ENCODE data around the gene SCEL.

Gene SCEL

DNA sequence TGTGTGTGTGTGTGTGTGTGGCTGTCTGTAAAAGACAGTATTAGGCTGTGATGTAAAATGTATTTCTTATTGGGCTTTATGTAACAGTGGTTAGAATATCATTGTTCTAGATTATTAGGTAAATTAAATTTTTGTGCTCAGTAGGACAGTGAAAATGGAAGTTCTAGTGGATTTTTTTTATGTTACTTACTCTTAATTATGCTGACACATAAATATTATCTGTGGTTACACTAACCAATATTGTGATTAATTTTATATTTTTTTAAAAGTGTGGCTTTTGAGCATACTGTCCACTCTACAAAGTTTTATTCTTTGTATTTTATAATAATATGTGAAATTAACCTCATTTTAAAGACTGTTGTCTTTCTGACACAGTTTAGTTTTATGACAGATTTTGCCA, 80.5 kb downstream of the SCEL start:
- Histone ChIP-seq H3K79me2 (ENCODE audit: low read length) (no peaks in the 10 kb centered on the region), H3K4me3 (ENCODE audit: low read length) (no peak overlapping the region), H3K27ac (ENCODE audit: low read length) (no peak overlapping the region), H3K36me3 (replicated peaks; ENCODE audit: low read depth, low read length) (no peaks in the 10 kb centered on the region), H3K27me3 (ENCODE audit: low read depth, low read length) (no peaks in the 10 kb centered on the region), H3K4me2 (ENCODE audit: low read length) (no peak overlapping the region), H4K20me1 (ENCODE audit: insufficient read depth, low read length) (no peaks in the 10 kb centered on the region), H3K9ac (ENCODE audit: low read length) (no peak overlapping the region), H3K4me1 (ENCODE audit: low read length) (no peaks in the 10 kb centered on the region), H2AFZ (ENCODE audit: low read depth, low read length) (no peak overlapping the region), H3K9me3 (ENCODE audit: insufficient read depth, low read length) (no peaks in the 10 kb centered on the region)
- TF ChIP-seq EZH2phosphoT487 (IDR thresholded peaks at IDR 0.05; ENCODE audit: low read depth) (no peak), CTCF (IDR thresholded peaks at IDR 0.05; ENCODE audit: low read depth, low read length) (no peak)

- Histone ChIP-seq H3K4me1 (ENCODE audit: low read length) (no peaks in the 10 kb centered on the region), H3K27ac (ENCODE audit: low read length) (no peak overlapping the region), H3K79me2 (ENCODE audit: low read length) (no peaks in the 10 kb centered on the region), H4K20me1 (ENCODE audit: insufficient read depth, low read length) (no peaks in the 10 kb centered on the region), H3K9ac (ENCODE audit: low read length) (no peak overlapping the region), H2AFZ (ENCODE audit: low read depth, low read length) (no peak overlapping the region), H3K4me2 (ENCODE audit: low read length) (no peak overlapping the region), H3K27me3 (ENCODE audit: low read depth, low read length) (no peaks in the 10 kb centered on the region), H3K9me3 (ENCODE audit: insufficient read depth, low read length) (no peaks in the 10 kb centered on the region), H3K36me3 (replicated peaks; ENCODE audit: low read depth, low read length) (no peaks in the 10 kb centered on the region), H3K4me3 (ENCODE audit: low read length) (no peak overlapping the region)
- TF ChIP-seq CTCF (IDR thresholded peaks at IDR 0.05; ENCODE audit: low read depth, low read length) (no peak), EZH2phosphoT487 (IDR thresholded peaks at IDR 0.05; ENCODE audit: low read depth) (no peak)
Observed at GRCh38 chr13:77619655-77620054, 84.1 kb downstream of the SCEL start.

DNA sequence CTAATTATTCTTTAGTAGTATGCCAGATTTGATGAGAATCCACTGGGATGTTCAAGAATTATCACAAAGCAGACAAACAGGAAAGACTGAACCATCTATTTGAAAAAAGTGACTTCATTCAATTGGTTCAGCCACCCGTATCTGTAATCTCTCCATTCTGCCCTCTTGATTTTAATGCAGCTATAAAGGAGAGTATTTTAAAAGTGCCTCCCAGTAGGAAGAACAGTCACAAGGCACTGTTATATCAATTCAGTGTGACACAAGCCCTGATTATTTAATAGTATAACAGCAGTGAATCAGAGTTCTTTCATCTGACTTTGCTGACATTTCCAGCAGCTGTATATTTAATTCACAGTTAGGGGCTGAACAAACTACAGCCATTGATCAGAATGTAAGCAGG, 84.6 kb downstream of the SCEL start:
- no peaks in the 10 kb centered on the region for H4K20me1 ChIP-seq (ENCODE audit: insufficient read depth, low read length)
- H3K27ac ChIP-seq (ENCODE audit: low read length) = no peak overlapping the region
- no peaks in the 10 kb centered on the region for H3K9me3 ChIP-seq (ENCODE audit: insufficient read depth, low read length)
- no peaks in the 10 kb centered on the region for H3K4me1 ChIP-seq (ENCODE audit: low read length)
- no peaks in the 10 kb centered on the region for H3K27me3 ChIP-seq (ENCODE audit: low read depth, low read length)
- TF ChIP-seq EZH2phosphoT487 (IDR thresholded peaks at IDR 0.05; ENCODE audit: low read depth) (no peak), CTCF (IDR thresholded peaks at IDR 0.05; ENCODE audit: low read depth, low read length) (no peak)
- H3K79me2 ChIP-seq (ENCODE audit: low read length) = no peaks in the 10 kb centered on the region
- no peak overlapping the region for H3K4me2 ChIP-seq (ENCODE audit: low read length)
- H3K4me3 ChIP-seq (ENCODE audit: low read length) = no peak overlapping the region
- no peaks in the 10 kb centered on the region for H3K36me3 ChIP-seq (replicated peaks; ENCODE audit: low read depth, low read length)
- no peak overlapping the region for H3K9ac ChIP-seq (ENCODE audit: low read length)
- H2AFZ ChIP-seq (ENCODE audit: low read depth, low read length) = no peak overlapping the region

DNA sequence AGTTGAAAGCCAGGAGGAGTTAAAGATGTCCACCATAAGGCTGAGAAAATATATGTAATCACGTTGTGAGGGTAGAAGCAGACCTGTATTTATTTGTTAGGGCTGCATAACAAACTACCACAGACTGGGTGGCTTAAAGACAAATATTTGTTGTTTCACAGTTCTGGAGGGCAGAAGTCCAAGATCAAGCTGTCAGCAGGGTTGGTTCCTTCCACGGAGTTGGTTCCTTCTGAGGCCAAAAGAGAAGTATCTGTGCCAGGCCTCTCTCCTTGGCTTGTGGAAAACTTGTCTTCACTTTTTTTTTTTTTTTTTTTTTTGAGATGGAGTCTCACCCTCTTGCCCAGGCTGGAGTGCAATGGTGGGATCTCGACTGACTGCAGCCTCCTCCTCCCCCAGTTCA, 88.3 kb downstream of the SCEL start:
- Histone ChIP-seq H3K4me1 (ENCODE audit: low read length) (no peaks in the 10 kb centered on the region), H3K27ac (ENCODE audit: low read length) (no peak overlapping the region), H3K9ac (ENCODE audit: low read length) (no peak overlapping the region), H3K9me3 (ENCODE audit: insufficient read depth, low read length) (no peaks in the 10 kb centered on the region), H3K4me2 (ENCODE audit: low read length) (no peak overlapping the region), H2AFZ (ENCODE audit: low read depth, low read length) (no peak overlapping the region), H4K20me1 (ENCODE audit: insufficient read depth, low read length) (no peaks in the 10 kb centered on the region), H3K4me3 (ENCODE audit: low read length) (no peak overlapping the region), H3K36me3 (replicated peaks; ENCODE audit: low read depth, low read length) (no peaks in the 10 kb centered on the region), H3K79me2 (ENCODE audit: low read length) (no peaks in the 10 kb centered on the region), H3K27me3 (ENCODE audit: low read depth, low read length) (no peaks in the 10 kb centered on the region)
- no peak for TF ChIP-seq EZH2phosphoT487 (IDR thresholded peaks at IDR 0.05; ENCODE audit: low read depth)
- no peak for TF ChIP-seq CTCF (IDR thresholded peaks at IDR 0.05; ENCODE audit: low read depth, low read length)

Data from OCI-LY3 (cell line).